ENCODE measurements around the gene ATPAF1. TPM values are rescaled to one million over a fixed set of nuclear protein-coding genes. Genes with fewer than 3 reads are reported as not detected.

The ATPAF1 gene
- total RNA-seq, 1 donor from 2014 or later = 19.3 TPM

DNA sequence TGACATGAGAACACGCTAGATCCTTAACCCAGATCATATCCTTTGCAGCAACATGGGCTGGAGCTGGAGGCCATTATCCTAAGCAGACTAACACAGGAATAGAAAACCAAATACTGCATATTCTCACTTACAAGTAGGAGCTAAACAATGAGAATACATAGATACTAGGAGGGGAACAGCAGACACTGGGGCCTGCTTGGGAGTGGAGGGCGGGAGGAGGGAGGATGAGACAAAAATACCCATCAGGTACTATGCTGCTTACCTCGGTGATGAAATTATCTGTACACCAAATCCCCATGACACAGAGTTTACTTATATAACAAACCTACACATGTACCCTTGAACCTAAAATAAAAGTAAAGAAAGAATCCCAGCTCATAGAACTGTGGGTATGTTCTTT is 50.3 kb downstream of the ATPAF1 start:
- Mint-ChIP-seq H3K4me1 (ENCODE audit: low read depth, unreplicated experiment) (peaks cover 19% of the 10 kb centered on the region), H3K27me3 (ENCODE audit: low read depth, unreplicated experiment) (peaks cover 22% of the 10 kb centered on the region), H3K4me3 (ENCODE audit: unreplicated experiment) (peak overlapping the region; percentile 90), H3K36me3 (ENCODE audit: low read depth, unreplicated experiment) (peaks cover 2% of the 10 kb centered on the region), H3K27ac (ENCODE audit: unreplicated experiment) (no peak overlapping the region), H3K9me3 (ENCODE audit: unreplicated experiment) (peaks cover 2% of the 10 kb centered on the region)
- H3K9me3 ChIP-seq (ENCODE audit: insufficient read depth, low read depth, low read length) = no peaks in the 10 kb centered on the region
- H3K27ac ChIP-seq (ENCODE audit: low read depth, low read length) = no peak overlapping the region
- H3K4me3 ChIP-seq (ENCODE audit: insufficient read depth, low read depth, low read length) = no peak overlapping the region
- no peaks in the 10 kb centered on the region for H3K27me3 ChIP-seq (ENCODE audit: insufficient read depth, low read length)
- TF ChIP-seq, protein P1, sequence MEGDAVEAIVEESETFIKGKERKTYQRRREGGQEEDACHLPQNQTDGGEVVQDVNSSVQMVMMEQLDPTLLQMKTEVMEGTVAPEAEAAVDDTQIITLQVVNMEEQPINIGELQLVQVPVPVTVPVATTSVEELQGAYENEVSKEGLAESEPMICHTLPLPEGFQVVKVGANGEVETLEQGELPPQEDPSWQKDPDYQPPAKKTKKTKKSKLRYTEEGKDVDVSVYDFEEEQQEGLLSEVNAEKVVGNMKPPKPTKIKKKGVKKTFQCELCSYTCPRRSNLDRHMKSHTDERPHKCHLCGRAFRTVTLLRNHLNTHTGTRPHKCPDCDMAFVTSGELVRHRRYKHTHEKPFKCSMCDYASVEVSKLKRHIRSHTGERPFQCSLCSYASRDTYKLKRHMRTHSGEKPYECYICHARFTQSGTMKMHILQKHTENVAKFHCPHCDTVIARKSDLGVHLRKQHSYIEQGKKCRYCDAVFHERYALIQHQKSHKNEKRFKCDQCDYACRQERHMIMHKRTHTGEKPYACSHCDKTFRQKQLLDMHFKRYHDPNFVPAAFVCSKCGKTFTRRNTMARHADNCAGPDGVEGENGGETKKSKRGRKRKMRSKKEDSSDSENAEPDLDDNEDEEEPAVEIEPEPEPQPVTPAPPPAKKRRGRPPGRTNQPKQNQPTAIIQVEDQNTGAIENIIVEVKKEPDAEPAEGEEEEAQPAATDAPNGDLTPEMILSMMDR (IDR thresholded peaks at IDR 0.05; ENCODE audit: insufficient read depth, low read depth, low read length) = no peak
- no peak for TF ChIP-seq EZH2 (IDR thresholded peaks at IDR 0.05; ENCODE audit: insufficient read depth, low read length)
- FAIRE-seq (no peak), DNase-seq (ENCODE audit: low read depth) (no peak)
- H2AFZ ChIP-seq (ENCODE audit: low read depth, low read length) = no peak overlapping the region
- no peaks in the 10 kb centered on the region for H3K36me3 ChIP-seq (ENCODE audit: insufficient read depth, low read length)
- H3K79me2 ChIP-seq (ENCODE audit: insufficient read depth, low read length) = peaks cover 7% of the 10 kb centered on the region
- peaks cover 19% of the 10 kb centered on the region for H4K20me1 ChIP-seq (ENCODE audit: insufficient read depth, low read length)
- H3K4me1 ChIP-seq (ENCODE audit: insufficient read depth, low read length) = peaks cover 12% of the 10 kb centered on the region
- no peak overlapping the region for H3K9ac ChIP-seq (ENCODE audit: low read length)
- no peak overlapping the region for H3K4me2 ChIP-seq (ENCODE audit: low read length)

DNA sequence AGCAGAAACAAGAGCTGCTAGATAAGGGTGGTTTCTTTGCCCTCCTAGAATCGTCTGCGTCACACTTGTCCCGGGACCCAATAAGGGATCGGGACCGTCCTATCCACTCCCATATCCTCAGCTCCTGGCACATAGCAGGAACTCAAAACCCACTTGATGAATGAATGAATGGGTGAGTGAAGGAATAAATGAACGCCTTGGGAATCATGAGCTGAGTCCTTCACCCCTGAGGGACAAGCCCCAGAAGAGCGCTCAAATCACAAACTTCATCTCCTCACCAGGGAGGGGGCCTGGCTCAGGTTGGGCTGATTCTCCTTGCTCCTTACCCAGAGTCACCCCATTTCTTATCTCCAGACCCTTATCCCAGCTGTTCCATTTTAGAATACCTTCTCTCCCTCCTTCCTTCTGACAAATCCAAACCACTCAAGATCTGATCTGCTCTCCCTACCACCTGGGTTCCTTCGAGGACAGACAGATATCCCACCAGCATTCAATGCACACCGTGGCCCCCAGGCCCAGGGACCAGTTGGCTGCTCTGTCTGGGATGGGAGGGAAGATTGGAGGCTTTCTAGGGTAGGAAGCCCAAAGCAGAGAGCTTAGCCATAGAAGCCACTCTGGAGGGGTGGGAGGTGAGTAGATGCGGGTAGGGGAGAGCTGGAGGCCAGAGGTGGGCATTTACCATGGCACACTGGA is 50.9 kb downstream of the ATPAF1 start:
- Mint-ChIP-seq H3K4me1 (ENCODE audit: low read depth, unreplicated experiment) (peaks cover 19% of the 10 kb centered on the region), H3K9me3 (ENCODE audit: unreplicated experiment) (peaks cover 2% of the 10 kb centered on the region), H3K27me3 (ENCODE audit: low read depth, unreplicated experiment) (peaks cover 22% of the 10 kb centered on the region), H3K36me3 (ENCODE audit: low read depth, unreplicated experiment) (peaks cover 5% of the 10 kb centered on the region), H3K4me3 (ENCODE audit: unreplicated experiment) (peak overlapping the region; percentile 90), H3K27ac (ENCODE audit: unreplicated experiment) (peak overlapping the region; percentile 66)
- no peak for DNase-seq (ENCODE audit: low read depth)
- no peaks in the 10 kb centered on the region for H3K27me3 ChIP-seq (ENCODE audit: insufficient read depth, low read length)
- peak overlapping the region; percentile 97 for H2AFZ ChIP-seq (ENCODE audit: low read depth, low read length)
- H3K4me1 ChIP-seq (ENCODE audit: insufficient read depth, low read length) = peaks cover 12% of the 10 kb centered on the region
- peak overlapping the region; percentile 84 for H3K9ac ChIP-seq (ENCODE audit: low read length)
- TF ChIP-seq, protein P1 (IDR thresholded peaks at IDR 0.05; ENCODE audit: insufficient read depth, low read depth, low read length) = no peak
- TF ChIP-seq EZH2 (IDR thresholded peaks at IDR 0.05; ENCODE audit: insufficient read depth, low read length) = no peak
- peak overlapping the region; percentile 87 for H3K4me3 ChIP-seq (ENCODE audit: insufficient read depth, low read depth, low read length)
- peaks cover 19% of the 10 kb centered on the region for H4K20me1 ChIP-seq (ENCODE audit: insufficient read depth, low read length)
- H3K4me2 ChIP-seq (ENCODE audit: low read length) = peak overlapping the region; percentile 91
- H3K36me3 ChIP-seq (ENCODE audit: insufficient read depth, low read length) = no peaks in the 10 kb centered on the region
- no peaks in the 10 kb centered on the region for H3K9me3 ChIP-seq (ENCODE audit: insufficient read depth, low read depth, low read length)
- peak overlapping the region; percentile 42 for H3K27ac ChIP-seq (ENCODE audit: low read depth, low read length)
- peaks cover 7% of the 10 kb centered on the region for H3K79me2 ChIP-seq (ENCODE audit: insufficient read depth, low read length)
- no peak for FAIRE-seq
